H1 (cell line): ENCODE measurements around the gene MYL5. TPM values are rescaled to one million over a fixed set of nuclear protein-coding genes. Genes with fewer than 3 reads are reported as not detected.

ENCODE experiments used
- BACH1 ChIP-seq: IDR thresholded peaks from 2 replicates; pipeline ENCODE4 v1.6.1; 2012; ENCODE audit warnings: low read length, improper control_type of control experiment
- CHD7 ChIP-seq: fragments of 300-600 bp; sonication (generic); IDR thresholded peaks from 2 replicates; pipeline ENCODE4 v1.7.1; 2012; ENCODE audit warnings: low read length, moderate library complexity, mild to moderate bottlenecking, inconsistent platforms; ENCODE audit not compliant: insufficient replicate concordance
- CREB1 ChIP-seq: IDR thresholded peaks from 2 replicates; pipeline ENCODE4 v1.6.1; 2012; ENCODE audit warnings: inconsistent platforms
- HDAC6 ChIP-seq: IDR thresholded peaks from one replicate; pipeline ENCODE4 v1.7.1; 2012; ENCODE audit warnings: low read depth, mild to moderate bottlenecking, inconsistent platforms, low read length, moderate library complexity
- NANOG ChIP-seq: IDR thresholded peaks from 2 replicates; pipeline ENCODE4 v1.6.1; 2011; ENCODE audit warnings: low read length, low read depth, mild to moderate bottlenecking, inconsistent platforms; ENCODE audit not compliant: insufficient read depth, poor library complexity, severe bottlenecking
- SAP30 ChIP-seq: fragments of 300-600 bp; sonication (generic); IDR thresholded peaks from 2 replicates; pipeline ENCODE4 v1.7.1; 2012; ENCODE audit warnings: low read length, moderate library complexity, mild to moderate bottlenecking, inconsistent platforms; ENCODE audit not compliant: insufficient read depth, insufficient replicate concordance
- SIN3A ChIP-seq, 2 experiments: IDR thresholded peaks in 1 of 2; conservative IDR thresholded peaks in 1 of 2; 2 replicates each; pipeline ENCODE4 v1.6.1; 2011 to 2012; ENCODE audit warnings: low read length in 2 of 2, improper control_type of control experiment in 1 of 2, low read depth in 1 of 2, mild to moderate bottlenecking in 1 of 2
- TCF12 ChIP-seq: IDR thresholded peaks from 2 replicates; pipeline ENCODE4 v1.6.1; 2011; ENCODE audit warnings: low read depth, mild to moderate bottlenecking, low read length
- polyA plus RNA-seq, 7 experiments: library from polyadenylated mRNA; depleted of rRNA in 3 of 7; stranded (reverse) in 5 of 7; unstranded in 2 of 7; fragments of >200 nt in 5 of 7; fragments of 200-250 nt in 2 of 7; gene quantifications; 1 replicate in 5 of 7; 2 replicates in 1 of 7; 4 replicates in 1 of 7; pipeline versions ENCODE4 v1.2.1 to v1.2.3, GENCODE V29; 2011 to 2013; ENCODE audit warnings: missing spikeins in 2 of 7, mixed read lengths in 2 of 7
- total RNA-seq: library from RNA; stranded (reverse); fragmentation: NEBNext Ultra II Directional; extraction: Animal tissue kit (Norgen Biotek cat#: 25700); gene quantifications from 2 replicates; pipeline ENCODE4 v1.2.1, GENCODE V29; 2021
- TF ChIP-seq, protein P1 (sequence below): IDR thresholded peaks from 2 replicates; pipeline ENCODE4 v1.6.1; 2011; ENCODE audit warnings: low read length, improper control_type of control experiment

Gene MYL5
- total and polyA plus RNA-seq, 2 of the 8 experiments (the other 6 are each of a cell fraction or from before 2014, with no cell fraction given), result 5.7 to 6.8 TPM

DNA sequence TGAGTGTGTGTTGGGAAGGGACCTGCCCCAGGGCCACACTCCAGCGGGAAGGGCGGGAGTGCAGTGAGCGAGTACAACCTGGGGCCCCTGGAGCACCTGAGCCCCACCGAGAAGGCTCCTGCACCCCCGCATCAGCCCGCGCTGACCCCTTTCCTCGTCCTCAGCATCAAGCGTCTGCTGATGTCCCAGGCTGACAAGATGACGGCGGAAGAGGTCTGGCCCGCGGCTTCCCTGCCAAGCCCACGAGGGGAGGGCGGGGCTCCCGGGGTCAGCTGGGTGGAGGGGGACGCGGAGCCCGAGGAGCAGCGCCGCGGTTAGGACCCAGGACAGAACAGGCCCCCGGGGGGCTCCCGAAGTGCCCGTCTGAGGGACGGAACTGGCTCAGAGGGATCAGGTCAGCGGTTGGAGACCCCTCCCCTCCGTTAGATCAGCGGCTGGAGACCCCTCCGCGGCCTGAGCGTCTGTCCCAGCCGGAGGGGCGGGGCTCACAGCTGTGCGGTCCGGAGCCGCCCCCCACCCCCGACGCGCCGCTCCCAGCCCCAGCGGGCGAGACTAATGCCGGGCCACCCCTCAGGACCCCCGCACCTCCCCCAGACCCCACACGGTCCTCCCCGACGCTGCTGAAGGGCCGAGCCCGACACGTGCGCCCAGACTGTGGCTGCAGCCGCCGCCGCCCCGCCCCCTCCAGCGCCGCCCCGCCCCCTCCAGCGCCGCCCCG is 6.7 kb downstream of the MYL5 start (continued):
- TF ChIP-seq CHD7 (no peak), HDAC6 (no peak), SIN3A (conservative IDR thresholded peaks at IDR 0.05 in 1 of 2, IDR thresholded peaks at IDR 0.05 in 1 of 2; ENCODE audit: low read depth in 1 of 2, low read length in 2 of 2) (no peak), CREB1 (no peak), BACH1 (no peak), TCF12 (no peak), NANOG (no peak), SAP30 (no peak)
- TF ChIP-seq, protein P1, sequence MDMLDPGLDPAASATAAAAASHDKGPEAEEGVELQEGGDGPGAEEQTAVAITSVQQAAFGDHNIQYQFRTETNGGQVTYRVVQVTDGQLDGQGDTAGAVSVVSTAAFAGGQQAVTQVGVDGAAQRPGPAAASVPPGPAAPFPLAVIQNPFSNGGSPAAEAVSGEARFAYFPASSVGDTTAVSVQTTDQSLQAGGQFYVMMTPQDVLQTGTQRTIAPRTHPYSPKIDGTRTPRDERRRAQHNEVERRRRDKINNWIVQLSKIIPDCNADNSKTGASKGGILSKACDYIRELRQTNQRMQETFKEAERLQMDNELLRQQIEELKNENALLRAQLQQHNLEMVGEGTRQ, result no peak
